ENCODE data around the gene LMCD1.

LMCD1 gene

GRCh38 chr3:8548502-8549275 lies 47.1 kb downstream of the LMCD1 start:
- no peak for TF ChIP-seq CTCF (IDR thresholded peaks at IDR 0.05; ENCODE audit: low read length, missing control alignments)
- DNase-seq (ENCODE audit: low read depth) = no peak
- H3K4me3 ChIP-seq (replicated peaks; ENCODE audit: low read depth, low read length) = no peak overlapping the region

GRCh38 chr3:8549354-8549753 lies 47.7 kb downstream of the LMCD1 start:
- DNase-seq (ENCODE audit: low read depth) = no peak
- no peak for TF ChIP-seq CTCF (IDR thresholded peaks at IDR 0.05; ENCODE audit: low read length, missing control alignments)
- H3K4me3 ChIP-seq (replicated peaks; ENCODE audit: low read depth, low read length) = no peak overlapping the region

GRCh38 chr3:8550611-8551010 lies 49.0 kb downstream of the LMCD1 start:
- H3K4me3 ChIP-seq (replicated peaks; ENCODE audit: low read depth, low read length) = no peak overlapping the region
- TF ChIP-seq CTCF (IDR thresholded peaks at IDR 0.05; ENCODE audit: low read length, missing control alignments) = no peak
- no peak for DNase-seq (ENCODE audit: low read depth)

GRCh38 chr3:8552223-8552762 lies 50.7 kb downstream of the LMCD1 start:
- no peak for DNase-seq (ENCODE audit: low read depth)
- TF ChIP-seq CTCF (IDR thresholded peaks at IDR 0.05; ENCODE audit: low read length, missing control alignments) = no peak
- no peak overlapping the region for H3K4me3 ChIP-seq (replicated peaks; ENCODE audit: low read depth, low read length)

GRCh38 chr3:8553405-8553804 lies 51.8 kb downstream of the LMCD1 start:
- DNase-seq (ENCODE audit: low read depth) = no peak
- no peak for TF ChIP-seq CTCF (IDR thresholded peaks at IDR 0.05; ENCODE audit: low read length, missing control alignments)
- no peak overlapping the region for H3K4me3 ChIP-seq (replicated peaks; ENCODE audit: low read depth, low read length)

- no peak for TF ChIP-seq CTCF (IDR thresholded peaks at IDR 0.05; ENCODE audit: low read length, missing control alignments)
- no peak for DNase-seq (ENCODE audit: low read depth)
- no peak overlapping the region for H3K4me3 ChIP-seq (replicated peaks; ENCODE audit: low read depth, low read length)
Measured at GRCh38 chr3:8554696-8555095, 53.1 kb downstream of the LMCD1 start.
